Heart right ventricle (tissue), 16 donors: ENCODE data around the gene ZKSCAN4. TPM values are rescaled to one million over a fixed set of nuclear protein-coding genes. Genes with fewer than 3 reads are reported as not detected.
A peak's percentile ranks its signal among the peaks of the same experiment; 100 is the strongest.

Experiments
- ATAC-seq, 8 donors: fragments of 200-7000 bp; cut with Tn5 transposase; one replicate each; pipeline ENCODE4 v1.9.1; 2020; ENCODE audit warnings: mild to moderate bottlenecking in 8 of 8, moderate library complexity in 8 of 8, moderate number of reproducible peaks in 1 of 8
- DNase-seq, 2 donors: peaks; one replicate each; pipeline ENCODE4 v3.0.0-alpha.2; 2020
- H3K27ac ChIP-seq, 10 donors: fragments of 200-600 bp; sonication (generic) in 2 of 10; one replicate each; pipeline versions ENCODE4 v1.5.0 to v1.8.0; 2020 to 2022; ENCODE audit warnings: mild to moderate bottlenecking in 3 of 10
- H3K27me3 ChIP-seq, 7 donors: fragments of 200-600 bp; one replicate each; pipeline ENCODE4 v1.8.0; 2021 to 2022; ENCODE audit warnings: mild to moderate bottlenecking in 2 of 7
- H3K36me3 ChIP-seq, 9 donors: fragments of 200-600 bp; sonication (generic) in 1 of 9; one replicate each; pipeline versions ENCODE4 v1.5.0 to v1.8.0; 2020 to 2022; ENCODE audit warnings: mild to moderate bottlenecking in 2 of 9
- H3K4me1 ChIP-seq, 9 donors: fragments of 200-600 bp; sonication (generic) in 1 of 9; one replicate each; pipeline versions ENCODE4 v1.5.0 to v1.8.0; 2020 to 2022; ENCODE audit warnings: mild to moderate bottlenecking in 4 of 9
- H3K4me3 ChIP-seq, 10 donors: fragments of 200-600 bp; sonication (generic) in 2 of 10; one replicate each; pipeline versions ENCODE4 v1.5.0 to v1.8.0; 2020 to 2022; ENCODE audit warnings: mild to moderate bottlenecking in 7 of 10, moderate library complexity in 2 of 10
- H3K9me3 ChIP-seq, 11 donors: fragments of 200-600 bp in 10 of 11; sonication (generic) in 2 of 11; one replicate each; pipeline versions ENCODE4 v1.5.0 to v1.8.0; 2013 to 2022; ENCODE audit warnings: mild to moderate bottlenecking in 2 of 11, control low read depth in 1 of 11, moderate library complexity in 1 of 11
- WGBS, 2 donors: extraction: QIAGEN DNeasy Blood & Tissue Kit; methylation state at CpG; one replicate each; pipeline ENCODE4 v1.1.7; 2013; ENCODE audit warnings: inconsistent platforms in 1 of 2; 5-methylcytosine and 5-hydroxymethylcytosine counted together
- intact Hi-C, 10 donors: fragments of 100-400 bp; cut with DNase I; formaldehyde crosslinking; loops; one replicate each; pipeline versions ENCODE4 v1.11.1 to v1.14.2; 2022
- polyA plus RNA-seq, 2 donors: library from polyadenylated mRNA; stranded (reverse); fragments of 200-250 nt; gene quantifications; one replicate each; pipeline ENCODE4 v1.2.3, GENCODE V29; 2013
- total RNA-seq, 10 donors: library from RNA; stranded (reverse); fragmentation: NEBNext Ultra II Directional in 3 of 10; extraction: Animal tissue kit (Norgen Biotek cat#: 25700) in 3 of 10; gene quantifications; one replicate each; pipeline versions ENCODE4 v1.2.1 to v1.2.4, GENCODE V29; 2021 to 2023
- TF ChIP-seq, protein P1 (sequence below), 9 donors: fragments of 200-600 bp; sonication (generic) in 2 of 9; IDR thresholded peaks; one replicate each; pipeline versions ENCODE4 v1.5.0 to v1.8.0; 2021 to 2022; ENCODE audit warnings: antibody characterized with exemption in 9 of 9, mild to moderate bottlenecking in 5 of 9, moderate library complexity in 1 of 9
- donor health status: Arrhythmogenic right ventricular cardiomyopathy.
- donor health status: ischemic (EF 13 %, LVEDD 7.1; RV severe dilation, severe dysfunction).
- donor health status: healthy with polysubstance abuse.
- donor health status: DM: no; HTN: yes; CAD: no.
- donor health status: DM: no; HTN: no; CAD: no.
- donor health status: ischemic (EF 25% LVEDD 6.9; RV normal size, moderate dysfunction).
- donor health status: ischemic (EF 25% LVEDD 5.7; RV mildly dilated, moderate dysfunction).
- donor health status: healthy.
- donor health status: DM: yes; HTN: yes; CAD: no.
- donor health status: Ischemic cardiomyopathy.
- donor health status: ischemic (EF 35%, LVEDD 5.7; RV mildly dilated, moderate dysfunction).
- donor health status: nonischemic (EF 11% LVEDD 7.7; RV severe dilation, severe dysfunction).
- donor health status: DM: yes; HTN: yes; CAD: no.
- donor health status: PGD.
- donor health status: ischemic (EF 29% LVEDD 5.4; RV normal size, mild dysfunction).
- donor health status: nonischemic (EF 23%, LVEDD 6.1; RV moderate dilation, normal function).

ZKSCAN4 gene
- total and polyA plus RNA-seq, 12 donors: 0.55 to 3.6 (median 2.5) TPM

DNA sequence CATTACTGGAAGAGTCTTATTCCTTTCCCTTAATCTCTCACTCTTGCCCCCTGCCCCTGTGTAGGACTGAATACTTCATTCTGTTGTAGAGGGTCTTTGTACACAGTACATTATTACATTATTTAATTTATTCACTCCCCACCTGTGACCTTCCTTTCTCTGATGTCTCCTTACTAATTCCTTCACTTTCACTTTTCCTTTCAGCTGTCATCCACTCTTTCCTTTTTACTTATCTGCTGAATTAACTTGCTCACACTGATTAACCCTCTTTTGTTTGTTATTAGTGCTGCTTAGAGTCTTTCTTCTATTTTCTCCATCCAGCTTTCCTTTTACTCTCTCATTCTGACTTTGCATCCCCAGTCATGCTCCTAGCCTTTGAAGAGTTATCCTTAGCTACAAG, 22.8 kb upstream of the ZKSCAN4 start:
- DNase-seq: no peak
- Histone ChIP-seq H3K4me1 (peaks cover 0 to 16% (median 0%) of the 10 kb centered on the region in 9 donors), H3K27me3 (no peaks in the 10 kb centered on the region), H3K27ac (no peak overlapping the region), H3K4me3 (no peak overlapping the region), H3K9me3 (no peaks in the 10 kb centered on the region), H3K36me3 (peaks cover 0 to 72% (median 40%) of the 10 kb centered on the region in 9 donors)
- TF ChIP-seq, protein P1, sequence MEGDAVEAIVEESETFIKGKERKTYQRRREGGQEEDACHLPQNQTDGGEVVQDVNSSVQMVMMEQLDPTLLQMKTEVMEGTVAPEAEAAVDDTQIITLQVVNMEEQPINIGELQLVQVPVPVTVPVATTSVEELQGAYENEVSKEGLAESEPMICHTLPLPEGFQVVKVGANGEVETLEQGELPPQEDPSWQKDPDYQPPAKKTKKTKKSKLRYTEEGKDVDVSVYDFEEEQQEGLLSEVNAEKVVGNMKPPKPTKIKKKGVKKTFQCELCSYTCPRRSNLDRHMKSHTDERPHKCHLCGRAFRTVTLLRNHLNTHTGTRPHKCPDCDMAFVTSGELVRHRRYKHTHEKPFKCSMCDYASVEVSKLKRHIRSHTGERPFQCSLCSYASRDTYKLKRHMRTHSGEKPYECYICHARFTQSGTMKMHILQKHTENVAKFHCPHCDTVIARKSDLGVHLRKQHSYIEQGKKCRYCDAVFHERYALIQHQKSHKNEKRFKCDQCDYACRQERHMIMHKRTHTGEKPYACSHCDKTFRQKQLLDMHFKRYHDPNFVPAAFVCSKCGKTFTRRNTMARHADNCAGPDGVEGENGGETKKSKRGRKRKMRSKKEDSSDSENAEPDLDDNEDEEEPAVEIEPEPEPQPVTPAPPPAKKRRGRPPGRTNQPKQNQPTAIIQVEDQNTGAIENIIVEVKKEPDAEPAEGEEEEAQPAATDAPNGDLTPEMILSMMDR (IDR thresholded peaks at IDR 0.05): no peak
- intact Hi-C loops: no loop called here
- no peak for ATAC-seq

GRCh38 chr6:28269492-28269891, 17.4 kb upstream of the ZKSCAN4 start:
- ATAC-seq (peak in 1 of 8 donors; percentile 39), DNase-seq (no peak)
- H3K27me3 ChIP-seq: no peaks in the 10 kb centered on the region
- no peaks in the 10 kb centered on the region for H3K9me3 ChIP-seq
- no peak overlapping the region for H3K4me3 ChIP-seq
- peaks cover 0 to 44% (median 18%) of the 10 kb centered on the region in 9 donors for H3K4me1 ChIP-seq
- TF ChIP-seq, protein P1 (IDR thresholded peaks at IDR 0.05): no peak
- intact Hi-C loops: loop anchor here in 5 of 10 donors (5.0 to 10.0 kb wide), 5 partner anchors 68 to 132 kb away; partner anchors contain the start of gene ZSCAN31 (in 2 of the 5)
- H3K27ac ChIP-seq: peak overlapping the region in 1 of 10 donors; percentile 27
- H3K36me3 ChIP-seq: peaks cover 0 to 37% (median 27%) of the 10 kb centered on the region in 9 donors

GRCh38 chr6:28267695-28268059, 15.6 kb upstream of the ZKSCAN4 start:
- TF ChIP-seq, protein P1 (IDR thresholded peaks at IDR 0.05): no peak
- H3K27ac ChIP-seq: peak overlapping the region in 9 of 10 donors; percentile 76 to 97 (median 85)
- intact Hi-C loops: loop anchor here in 5 of 10 donors (1.0 to 10.0 kb wide), 6 partner anchors 8 to 130 kb away; partner anchors contain the start of genes ZSCAN31 (in 2 of the 5) and NKAPL (in 1 of the 5)

GRCh38 chr6:28266962-28267694, 15.1 kb upstream of the ZKSCAN4 start, which contains the start of gene ZSCAN26:
Gene ZSCAN26, plus strand, starts transcription at chr6:28267143. Its CDS starts 4,777 bp downstream, at chr6:28271920.
- Histone ChIP-seq H3K27me3 (no peaks in the 10 kb centered on the region), H3K36me3 (peaks cover 0 to 14% (median 5%) of the 10 kb centered on the region in 9 donors), H3K4me1 (peaks cover 0 to 37% (median 18%) of the 10 kb centered on the region in 9 donors), H3K27ac (peak within 1 kb of the TSS; percentile 67 to 97 (median 84)), H3K4me3 (peak within 1 kb of the TSS; percentile 48 to 90 (median 80)), H3K9me3 (no peaks in the 10 kb centered on the region)
- ATAC-seq (peak; percentile 95 to 99 (median 98)), DNase-seq (peak; percentile 87 to 91)
- intact Hi-C loops: loop anchor here in 5 of 10 donors (1.0 to 10.0 kb wide), 7 partner anchors 8 to 130 kb away; partner anchors contain the start of genes ZSCAN31 (in 2 of the 5), NKAPL (in 1 of the 5) and ZKSCAN4 (in 1 of the 5)
- 0 to 1% methylated on average over 32 of the region's 32 CpGs for WGBS, 2 donors
- TF ChIP-seq, protein P1 (IDR thresholded peaks at IDR 0.05): no peak

More at GRCh38 chr6:28267695-28268059, 15.6 kb upstream of the ZKSCAN4 start:
- Histone ChIP-seq H3K27me3 (no peaks in the 10 kb centered on the region), H3K9me3 (no peaks in the 10 kb centered on the region), H3K36me3 (peaks cover 0 to 19% (median 9%) of the 10 kb centered on the region in 9 donors), H3K4me3 (peak overlapping the region; percentile 48 to 90 (median 80)), H3K4me1 (peaks cover 0 to 37% (median 18%) of the 10 kb centered on the region in 9 donors)
- 0 to 14% methylated on average over 1 of the region's 1 CpG for WGBS, 2 donors
- DNase-seq (no peak), ATAC-seq (no peak)
